Measurements from ENCODE around the gene ADPGK.

ADPGK gene

GRCh38 chr15:72766025-72766424 is 17.5 kb downstream of the ADPGK start:
- H3K36me3 ChIP-seq (ENCODE audit: control insufficient read depth, insufficient read depth, low read length): peaks cover 6% of the 10 kb centered on the region
- H3K27ac ChIP-seq (ENCODE audit: low read depth, low read length): no peak overlapping the region
- no peak overlapping the region for H3K4me3 ChIP-seq (ENCODE audit: low read length)
- no peaks in the 10 kb centered on the region for H3K27me3 ChIP-seq (ENCODE audit: control insufficient read depth, insufficient read depth, low read length)
- H3K4me1 ChIP-seq (ENCODE audit: control insufficient read depth, insufficient read depth, low read length): no peaks in the 10 kb centered on the region
- H3K9ac ChIP-seq (ENCODE audit: low read length): no peak overlapping the region

DNA sequence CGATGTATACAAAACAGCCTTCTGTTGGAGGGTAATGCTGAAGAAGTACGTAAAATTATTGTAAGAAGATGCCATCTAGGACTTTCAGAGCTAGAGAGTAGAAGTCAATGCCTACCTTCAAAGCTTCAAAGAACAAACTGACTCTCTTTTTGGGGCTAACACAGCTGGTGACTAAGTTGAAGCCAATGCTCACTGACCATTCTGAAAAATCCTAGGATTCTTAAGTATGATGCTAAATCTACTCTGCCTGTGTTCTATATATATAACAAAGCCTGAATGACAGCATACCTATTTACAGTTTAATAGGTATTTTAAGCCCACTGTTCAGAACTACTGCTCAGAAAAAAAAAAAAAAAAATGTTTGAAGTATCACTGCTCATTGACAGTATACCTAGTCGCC is 18.9 kb downstream of the ADPGK start:
- no peaks in the 10 kb centered on the region for H3K27me3 ChIP-seq (ENCODE audit: control insufficient read depth, insufficient read depth, low read length)
- H3K9ac ChIP-seq (ENCODE audit: low read length): no peak overlapping the region
- H3K4me3 ChIP-seq (ENCODE audit: low read length): no peak overlapping the region
- H3K27ac ChIP-seq (ENCODE audit: low read depth, low read length): no peak overlapping the region
- H3K4me1 ChIP-seq (ENCODE audit: control insufficient read depth, insufficient read depth, low read length): no peaks in the 10 kb centered on the region
- H3K36me3 ChIP-seq (ENCODE audit: control insufficient read depth, insufficient read depth, low read length): peaks cover 8% of the 10 kb centered on the region

DNA sequence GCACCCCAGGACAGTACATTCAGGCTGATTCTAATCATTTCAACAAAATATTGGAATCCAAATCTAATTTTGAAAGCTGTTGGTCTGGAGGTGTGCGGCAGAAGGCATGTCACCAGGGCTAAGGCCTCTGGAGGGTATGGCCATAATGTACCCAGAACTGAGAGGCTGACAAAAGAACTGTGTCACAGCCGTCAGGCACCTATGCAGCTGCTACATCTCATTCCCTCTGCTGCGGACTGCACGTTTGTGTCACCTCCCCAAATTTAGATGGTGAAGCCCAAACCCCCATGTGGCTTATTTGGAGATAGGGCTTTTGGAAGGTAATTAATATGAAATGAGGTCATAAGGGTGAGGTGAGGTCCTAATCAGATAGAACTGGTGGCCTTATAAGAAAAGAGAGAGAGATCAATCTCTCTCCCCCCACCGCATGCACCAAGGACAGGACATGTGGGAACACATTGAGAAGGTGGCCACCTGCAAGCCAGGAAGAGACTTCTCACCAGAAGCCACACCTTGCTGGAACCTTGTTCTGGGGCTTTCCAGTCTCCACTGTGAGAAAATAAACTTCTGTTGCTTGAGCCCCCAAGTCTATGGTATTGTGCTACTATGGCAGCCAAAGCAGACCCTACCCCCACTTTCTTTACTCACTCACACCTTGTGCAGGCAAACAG is 22.8 kb downstream of the ADPGK start:
- no peaks in the 10 kb centered on the region for H3K4me1 ChIP-seq (ENCODE audit: control insufficient read depth, insufficient read depth, low read length)
- no peaks in the 10 kb centered on the region for H3K27me3 ChIP-seq (ENCODE audit: control insufficient read depth, insufficient read depth, low read length)
- H3K27ac ChIP-seq (ENCODE audit: low read depth, low read length): no peak overlapping the region
- H3K9ac ChIP-seq (ENCODE audit: low read length): no peak overlapping the region
- peaks cover 14% of the 10 kb centered on the region for H3K36me3 ChIP-seq (ENCODE audit: control insufficient read depth, insufficient read depth, low read length)
- no peak overlapping the region for H3K4me3 ChIP-seq (ENCODE audit: low read length)

GRCh38 chr15:72758182-72758581 is 25.4 kb downstream of the ADPGK start:
- no peaks in the 10 kb centered on the region for H3K27me3 ChIP-seq (ENCODE audit: control insufficient read depth, insufficient read depth, low read length)
- no peak overlapping the region for H3K4me3 ChIP-seq (ENCODE audit: low read length)
- no peaks in the 10 kb centered on the region for H3K4me1 ChIP-seq (ENCODE audit: control insufficient read depth, insufficient read depth, low read length)
- H3K27ac ChIP-seq (ENCODE audit: low read depth, low read length): no peak overlapping the region
- no peak overlapping the region for H3K9ac ChIP-seq (ENCODE audit: low read length)
- peaks cover 19% of the 10 kb centered on the region for H3K36me3 ChIP-seq (ENCODE audit: control insufficient read depth, insufficient read depth, low read length)

DNA sequence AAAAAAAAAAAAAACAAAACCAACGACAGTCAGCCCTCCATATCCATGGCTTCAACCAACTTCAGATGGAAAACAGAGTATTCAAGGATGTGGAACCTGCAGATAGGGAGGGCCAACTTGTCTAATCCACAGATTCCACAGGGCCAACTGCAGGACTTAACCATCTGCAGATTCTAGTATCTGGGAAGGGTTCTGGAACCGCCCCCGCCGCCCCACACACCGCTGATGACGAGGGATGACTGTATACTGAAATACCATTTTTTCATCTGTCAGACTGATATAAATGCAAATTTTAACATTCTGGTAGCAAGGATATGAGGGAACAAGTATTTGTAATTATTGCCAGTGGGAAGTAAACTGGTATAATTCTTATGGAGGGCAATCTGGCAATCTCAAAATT is 29.5 kb downstream of the ADPGK start:
- Histone ChIP-seq H3K27ac (ENCODE audit: low read depth, low read length) (no peak overlapping the region), H3K27me3 (ENCODE audit: control insufficient read depth, insufficient read depth, low read length) (no peaks in the 10 kb centered on the region), H3K9ac (ENCODE audit: low read length) (no peak overlapping the region), H3K36me3 (ENCODE audit: control insufficient read depth, insufficient read depth, low read length) (peaks cover 27% of the 10 kb centered on the region), H3K4me1 (ENCODE audit: control insufficient read depth, insufficient read depth, low read length) (no peaks in the 10 kb centered on the region), H3K4me3 (ENCODE audit: low read length) (no peak overlapping the region)

- H3K27me3 ChIP-seq (ENCODE audit: control insufficient read depth, insufficient read depth, low read length): no peaks in the 10 kb centered on the region
- H3K4me3 ChIP-seq (ENCODE audit: low read length): no peak overlapping the region
- H3K36me3 ChIP-seq (ENCODE audit: control insufficient read depth, insufficient read depth, low read length): peaks cover 27% of the 10 kb centered on the region
- no peak overlapping the region for H3K27ac ChIP-seq (ENCODE audit: low read depth, low read length)
- H3K4me1 ChIP-seq (ENCODE audit: control insufficient read depth, insufficient read depth, low read length): no peaks in the 10 kb centered on the region
- no peak overlapping the region for H3K9ac ChIP-seq (ENCODE audit: low read length)
Observed at GRCh38 chr15:72751751-72752455, 31.7 kb downstream of the ADPGK start.

GRCh38 chr15:72749700-72750099 is 33.9 kb downstream of the ADPGK start:
- no peak overlapping the region for H3K9ac ChIP-seq (ENCODE audit: low read length)
- no peaks in the 10 kb centered on the region for H3K4me1 ChIP-seq (ENCODE audit: control insufficient read depth, insufficient read depth, low read length)
- no peak overlapping the region for H3K27ac ChIP-seq (ENCODE audit: low read depth, low read length)
- peaks cover 14% of the 10 kb centered on the region for H3K36me3 ChIP-seq (ENCODE audit: control insufficient read depth, insufficient read depth, low read length)
- H3K4me3 ChIP-seq (ENCODE audit: low read length): no peak overlapping the region
- H3K27me3 ChIP-seq (ENCODE audit: control insufficient read depth, insufficient read depth, low read length): no peaks in the 10 kb centered on the region

- no peaks in the 10 kb centered on the region for H3K27me3 ChIP-seq (ENCODE audit: control insufficient read depth, insufficient read depth, low read length)
- H3K36me3 ChIP-seq (ENCODE audit: control insufficient read depth, insufficient read depth, low read length): peaks cover 17% of the 10 kb centered on the region
- no peaks in the 10 kb centered on the region for H3K4me1 ChIP-seq (ENCODE audit: control insufficient read depth, insufficient read depth, low read length)
- no peak overlapping the region for H3K27ac ChIP-seq (ENCODE audit: low read depth, low read length)
- H3K4me3 ChIP-seq (ENCODE audit: low read length): no peak overlapping the region
- H3K9ac ChIP-seq (ENCODE audit: low read length): no peak overlapping the region
Observed at GRCh38 chr15:72740219-72740618, 43.3 kb downstream of the ADPGK start.

DNA sequence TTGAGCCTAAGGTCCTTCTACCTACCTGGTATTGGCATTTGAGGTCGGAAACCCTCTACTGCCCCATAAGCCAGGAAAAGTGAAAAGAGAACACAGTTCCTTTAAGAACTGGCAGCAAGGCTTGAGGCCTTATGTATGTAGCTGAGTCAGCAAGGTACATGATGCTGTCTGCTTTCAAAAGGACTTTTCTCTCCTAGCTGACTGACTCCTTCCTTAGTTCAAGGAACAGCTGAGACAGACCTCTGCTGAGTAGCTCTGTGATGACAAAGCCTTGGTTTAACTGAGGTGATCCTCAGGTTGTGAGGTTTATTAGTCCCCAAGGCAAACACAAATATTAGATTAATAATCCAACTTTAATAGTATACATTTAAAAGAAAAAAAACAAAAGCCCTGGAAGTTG is 45.8 kb downstream of the ADPGK start:
- Histone ChIP-seq H3K27ac (ENCODE audit: low read depth, low read length) (no peak overlapping the region), H3K4me1 (ENCODE audit: control insufficient read depth, insufficient read depth, low read length) (no peaks in the 10 kb centered on the region), H3K36me3 (ENCODE audit: control insufficient read depth, insufficient read depth, low read length) (peaks cover 21% of the 10 kb centered on the region), H3K27me3 (ENCODE audit: control insufficient read depth, insufficient read depth, low read length) (no peaks in the 10 kb centered on the region), H3K4me3 (ENCODE audit: low read length) (no peak overlapping the region), H3K9ac (ENCODE audit: low read length) (no peak overlapping the region)

- Histone ChIP-seq H3K27ac (ENCODE audit: low read depth, low read length) (no peak overlapping the region), H3K36me3 (ENCODE audit: control insufficient read depth, insufficient read depth, low read length) (peaks cover 21% of the 10 kb centered on the region), H3K4me1 (ENCODE audit: control insufficient read depth, insufficient read depth, low read length) (no peaks in the 10 kb centered on the region), H3K27me3 (ENCODE audit: control insufficient read depth, insufficient read depth, low read length) (no peaks in the 10 kb centered on the region), H3K9ac (ENCODE audit: low read length) (no peak overlapping the region), H3K4me3 (ENCODE audit: low read length) (no peak overlapping the region)
Observed at GRCh38 chr15:72737061-72737460, 46.5 kb downstream of the ADPGK start.

DNA sequence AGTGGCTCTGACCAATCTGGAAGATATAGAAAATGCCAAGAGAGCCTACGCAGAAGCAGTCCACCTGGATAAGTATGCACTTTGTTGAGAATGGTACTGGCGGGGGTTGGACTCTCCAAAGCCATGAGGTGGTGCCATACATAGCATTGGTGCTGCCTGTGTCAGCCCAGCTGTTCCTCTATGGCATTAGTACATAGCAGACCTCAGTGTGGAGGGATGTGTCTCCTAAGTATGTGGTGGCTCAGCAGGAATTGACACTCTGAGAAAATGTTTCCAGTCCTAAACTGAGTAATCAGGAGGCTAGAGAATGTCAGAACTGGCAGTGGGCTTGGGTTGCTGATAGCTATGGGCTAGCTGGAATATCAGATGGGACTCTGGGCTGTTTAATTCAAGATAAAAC is 48.4 kb downstream of the ADPGK start:
- Histone ChIP-seq H3K4me3 (ENCODE audit: low read length) (no peak overlapping the region), H3K4me1 (ENCODE audit: control insufficient read depth, insufficient read depth, low read length) (no peaks in the 10 kb centered on the region), H3K36me3 (ENCODE audit: control insufficient read depth, insufficient read depth, low read length) (peaks cover 27% of the 10 kb centered on the region), H3K27me3 (ENCODE audit: control insufficient read depth, insufficient read depth, low read length) (no peaks in the 10 kb centered on the region), H3K27ac (ENCODE audit: low read depth, low read length) (no peak overlapping the region), H3K9ac (ENCODE audit: low read length) (no peak overlapping the region)

DNA sequence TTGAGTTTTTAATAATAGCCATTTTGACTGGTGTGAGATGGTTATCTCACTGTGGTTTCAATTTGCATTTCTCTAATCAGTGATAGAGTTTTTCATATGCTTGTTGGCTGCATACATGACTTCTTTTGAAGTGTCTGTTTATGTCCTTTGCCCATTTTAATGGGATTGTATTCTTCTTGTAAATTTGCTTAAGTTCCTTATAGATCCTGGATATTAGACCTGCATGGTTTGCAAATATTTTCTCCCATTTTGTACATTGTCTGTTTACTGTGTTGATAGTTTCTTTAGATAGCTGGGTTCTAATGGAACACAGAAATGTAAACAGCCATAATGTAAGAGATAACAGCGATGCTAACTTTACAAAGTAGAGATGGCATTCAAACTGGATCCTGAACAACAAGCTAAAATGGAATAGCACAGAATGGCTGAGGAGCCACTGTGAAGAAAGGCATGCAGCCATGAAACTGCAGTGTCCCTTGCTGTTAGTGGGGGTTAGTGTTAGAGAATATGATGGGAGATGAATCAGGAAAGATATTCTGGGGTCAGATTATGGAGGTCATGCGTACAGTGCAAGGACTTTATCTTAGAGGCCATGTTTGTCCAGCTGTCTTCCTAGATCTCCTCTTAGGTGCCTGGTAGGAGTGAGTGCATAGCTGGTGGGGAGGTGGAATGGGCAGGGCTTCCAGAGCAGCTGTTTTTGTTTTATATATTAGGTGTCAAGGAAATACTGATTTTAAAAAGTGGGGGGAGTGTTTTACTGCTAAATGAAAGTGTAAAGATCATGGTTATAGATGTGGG is 49.4 kb downstream of the ADPGK start:
- no peak overlapping the region for H3K27ac ChIP-seq (ENCODE audit: low read depth, low read length)
- H3K4me1 ChIP-seq (ENCODE audit: control insufficient read depth, insufficient read depth, low read length): no peaks in the 10 kb centered on the region
- H3K27me3 ChIP-seq (ENCODE audit: control insufficient read depth, insufficient read depth, low read length): no peaks in the 10 kb centered on the region
- no peak overlapping the region for H3K9ac ChIP-seq (ENCODE audit: low read length)
- no peak overlapping the region for H3K4me3 ChIP-seq (ENCODE audit: low read length)
- H3K36me3 ChIP-seq (ENCODE audit: control insufficient read depth, insufficient read depth, low read length): peaks cover 25% of the 10 kb centered on the region
